Panc1 (cell line): ENCODE results near the gene SPATS2L. TPM values are rescaled to one million over a fixed set of nuclear protein-coding genes. Genes with fewer than 3 reads are reported as not detected.

Source experiments
- ATAC-seq: fragments of 200-7000 bp; cut with Tn5 transposase; 2 replicates; pipeline ENCODE4 v1.9.1; 2020; ENCODE audit warnings: mild to moderate bottlenecking, moderate library complexity
- BruUV-seq: library from RNA; stranded (reverse); fragments of 400-500 nt; replicated peaks from 2 replicates; lab custom pipeline; 2021; lab: Mats Ljungman, UMichigan
- CTCF ChIA-PET: fragments of 300-600 bp; sonication (Branson Sonifier 250); formaldehyde crosslinking; loops from one replicate; lab custom pipeline; 2022; ENCODE audit warnings: antibody characterized with exemption; lab: Charles Lee
- POLR2A ChIA-PET: fragments of 300-600 bp; sonication (Branson Sonifier 250); formaldehyde crosslinking; loops from one replicate; lab custom pipeline; 2022; ENCODE audit warnings: antibody characterized with exemption; lab: Charles Lee
- DNase-seq: peaks from one replicate; pipeline ENCODE4 v3.0.0-alpha.2; 2010; ENCODE audit warnings: low read depth, low spot score
- H3K27ac ChIP-seq: 2 replicates; pipeline ENCODE4 v1.5.1; 2011; ENCODE audit warnings: mild to moderate bottlenecking, low read length, inconsistent platforms
- H3K27me3 ChIP-seq: fragments of 200-500 bp; sonication (Bioruptor generic); 2 replicates; pipeline ENCODE4 v1.6.0; 2014; ENCODE audit warnings: low read length, inconsistent platforms; ENCODE audit not compliant: control insufficient read depth, insufficient read depth
- H3K36me3 ChIP-seq: fragments of 200-500 bp; sonication (Bioruptor generic); 2 replicates; pipeline ENCODE4 v1.5.1; 2014; ENCODE audit warnings: inconsistent platforms, mild to moderate bottlenecking, low read length, moderate library complexity; ENCODE audit not compliant: control insufficient read depth, insufficient read depth
- H3K4me1 ChIP-seq: 2 replicates; pipeline ENCODE4 v1.5.1; 2011; ENCODE audit warnings: inconsistent platforms, mild to moderate bottlenecking, low read length, moderate library complexity; ENCODE audit not compliant: control insufficient read depth, insufficient read depth
- H3K4me3 ChIP-seq, 2 experiments: 2 replicates each; pipeline ENCODE4 v1.5.1; 2011 to 2012; ENCODE audit warnings: low read depth in 2 of 2, low read length in 2 of 2, mild to moderate bottlenecking in 2 of 2, inconsistent platforms in 1 of 2, moderate library complexity in 1 of 2
- H3K9me3 ChIP-seq: fragments of 200-500 bp; sonication (Bioruptor generic); 2 replicates; pipeline ENCODE4 v1.5.1; 2014; ENCODE audit warnings: low read depth, mild to moderate bottlenecking, inconsistent platforms, low read length, moderate library complexity; ENCODE audit not compliant: control insufficient read depth, insufficient read depth
- CTCF ChIP-seq: fragments of 450-650 bp; IDR thresholded peaks from 2 replicates; pipeline ENCODE4 v1.5.1; 2017; ENCODE audit warnings: mild to moderate bottlenecking
- SIN3A ChIP-seq: IDR thresholded peaks from 2 replicates; pipeline ENCODE4 v1.6.1; 2012; ENCODE audit warnings: low read depth, mild to moderate bottlenecking, low read length, moderate library complexity, borderline replicate concordance; ENCODE audit not compliant: insufficient read depth
- TCF7L2 ChIP-seq: IDR thresholded peaks from 2 replicates; pipeline ENCODE4 v1.6.1; 2011; ENCODE audit warnings: mild to moderate bottlenecking, low read depth, low read length, inconsistent platforms
- in situ Hi-C: cut with HindIII; loops from 2 replicates; pipeline ENCODE4 v1.10.0; 2016; ENCODE audit warnings: low sequenced_read_pairs, low pct_unique_long_range_greater_than_20kb
- intact Hi-C: fragments of 100-400 bp; cut with micrococcal nuclease; formaldehyde crosslinking; loops from one replicate; pipeline ENCODE4 v1.10.0; 2022; ENCODE audit not compliant: unreplicated experiment
- total RNA-seq: library from RNA; stranded (reverse); gene quantifications from one replicate; pipeline ENCODE4 v1.2.1, GENCODE V29; 2021; ENCODE audit not compliant: unreplicated experiment
- TF ChIP-seq, protein P1 (sequence below), 2 experiments: IDR thresholded peaks; 2 replicates each; pipeline ENCODE4 v1.6.1; 2011 to 2012; ENCODE audit warnings: low read depth in 2 of 2, control low read depth in 1 of 2, low read length in 1 of 2, mild to moderate bottlenecking in 1 of 2, moderate library complexity in 1 of 2; ENCODE audit not compliant: insufficient read depth in 1 of 2

Gene SPATS2L
- total RNA-seq, 1 experiment from 2014 or later: 282 TPM

DNA sequence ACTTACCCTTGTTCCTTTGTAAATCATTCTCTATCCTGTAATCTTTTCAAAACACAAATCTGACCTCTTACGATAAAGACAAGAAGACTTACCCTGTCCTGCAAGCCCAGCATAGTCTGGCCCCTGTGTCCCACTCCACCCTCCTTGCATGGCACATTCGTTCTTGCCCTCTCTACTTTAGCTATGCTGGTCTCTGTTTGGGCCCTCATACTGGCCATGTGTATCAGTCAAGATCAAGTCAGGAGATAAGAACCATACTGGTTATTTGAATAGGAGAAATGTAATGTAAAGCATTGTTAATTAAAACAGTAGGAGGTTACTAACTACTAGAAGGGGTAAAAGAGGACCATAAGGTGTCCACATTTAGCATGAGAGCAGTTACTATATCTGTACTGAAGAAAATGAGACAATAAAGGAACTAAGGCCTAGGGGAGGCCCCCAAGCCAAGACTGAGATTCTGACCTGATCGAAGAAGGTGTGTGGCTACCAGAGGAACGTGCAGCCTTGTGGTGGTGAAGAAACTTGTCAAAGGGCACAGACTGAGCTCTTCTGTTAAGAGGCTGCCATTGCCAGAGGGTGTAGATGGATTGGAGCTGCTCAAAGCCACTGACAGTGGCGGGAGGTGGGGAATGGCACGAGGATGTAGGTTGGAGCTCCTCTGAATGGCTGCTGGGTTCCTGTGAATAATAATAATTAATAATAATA is 122.6 kb downstream of the SPATS2L start:
- TF ChIP-seq CTCF (no peak), SIN3A (no peak)
- TF ChIP-seq, protein P1, sequence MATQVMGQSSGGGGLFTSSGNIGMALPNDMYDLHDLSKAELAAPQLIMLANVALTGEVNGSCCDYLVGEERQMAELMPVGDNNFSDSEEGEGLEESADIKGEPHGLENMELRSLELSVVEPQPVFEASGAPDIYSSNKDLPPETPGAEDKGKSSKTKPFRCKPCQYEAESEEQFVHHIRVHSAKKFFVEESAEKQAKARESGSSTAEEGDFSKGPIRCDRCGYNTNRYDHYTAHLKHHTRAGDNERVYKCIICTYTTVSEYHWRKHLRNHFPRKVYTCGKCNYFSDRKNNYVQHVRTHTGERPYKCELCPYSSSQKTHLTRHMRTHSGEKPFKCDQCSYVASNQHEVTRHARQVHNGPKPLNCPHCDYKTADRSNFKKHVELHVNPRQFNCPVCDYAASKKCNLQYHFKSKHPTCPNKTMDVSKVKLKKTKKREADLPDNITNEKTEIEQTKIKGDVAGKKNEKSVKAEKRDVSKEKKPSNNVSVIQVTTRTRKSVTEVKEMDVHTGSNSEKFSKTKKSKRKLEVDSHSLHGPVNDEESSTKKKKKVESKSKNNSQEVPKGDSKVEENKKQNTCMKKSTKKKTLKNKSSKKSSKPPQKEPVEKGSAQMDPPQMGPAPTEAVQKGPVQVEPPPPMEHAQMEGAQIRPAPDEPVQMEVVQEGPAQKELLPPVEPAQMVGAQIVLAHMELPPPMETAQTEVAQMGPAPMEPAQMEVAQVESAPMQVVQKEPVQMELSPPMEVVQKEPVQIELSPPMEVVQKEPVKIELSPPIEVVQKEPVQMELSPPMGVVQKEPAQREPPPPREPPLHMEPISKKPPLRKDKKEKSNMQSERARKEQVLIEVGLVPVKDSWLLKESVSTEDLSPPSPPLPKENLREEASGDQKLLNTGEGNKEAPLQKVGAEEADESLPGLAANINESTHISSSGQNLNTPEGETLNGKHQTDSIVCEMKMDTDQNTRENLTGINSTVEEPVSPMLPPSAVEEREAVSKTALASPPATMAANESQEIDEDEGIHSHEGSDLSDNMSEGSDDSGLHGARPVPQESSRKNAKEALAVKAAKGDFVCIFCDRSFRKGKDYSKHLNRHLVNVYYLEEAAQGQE (IDR thresholded peaks at IDR 0.05; ENCODE audit: insufficient read depth in 1 of 2, low read depth in 2 of 2, low read length in 1 of 2): no peak
- Histone ChIP-seq H3K27ac (peak overlapping the region; percentile 44), H3K4me3 (no peak overlapping the region), H3K9me3 (no peaks in the 10 kb centered on the region), H3K27me3 (no peaks in the 10 kb centered on the region), H3K4me1 (peaks cover 18% of the 10 kb centered on the region), H3K36me3 (peaks cover 35% of the 10 kb centered on the region)
- BruUV-seq: no TSS peak
- ATAC-seq (0 out of 2 replicates have a peak, but pooled peaks have one; percentile 27), DNase-seq (no peak)
- in situ Hi-C loops (no loop called here), intact Hi-C loops (no loop called here)
- ChIA-PET POLR2A (no interaction called here), CTCF (no interaction called here)

GRCh38 chr2:200430017-200430416 is 123.5 kb downstream of the SPATS2L start:
- ATAC-seq (no peak), DNase-seq (no peak)
- Histone ChIP-seq H3K4me1 (peaks cover 11% of the 10 kb centered on the region; the same call in 1 of the 2 replicates), H3K9me3 (no peaks in the 10 kb centered on the region), H3K36me3 (peaks cover 38% of the 10 kb centered on the region), H3K4me3 (no peak overlapping the region), H3K27ac (peak overlapping the region; percentile 44), H3K27me3 (no peaks in the 10 kb centered on the region)
- intact Hi-C loops (no loop called here), in situ Hi-C loops (no loop called here)
- ChIA-PET CTCF (no interaction called here), POLR2A (no interaction called here)
- no TSS peak for BruUV-seq
- TF ChIP-seq SIN3A (no peak), TCF7L2 (no peak)
- TF ChIP-seq, protein P1 (IDR thresholded peaks at IDR 0.05; ENCODE audit: insufficient read depth in 1 of 2, low read depth in 2 of 2, low read length in 1 of 2): no peak
